ENCODE measurements around the gene COX7B2.

- TF ChIP-seq CTCF (conservative IDR thresholded peaks at IDR 0.05) (no peak), ZFX (IDR thresholded peaks at IDR 0.05) (no peak)
Measured at GRCh38 chr4:46818604-46819003, 90.4 kb downstream of the COX7B2 start.
